ENCODE measurements around the gene SLC25A47.
A peak's percentile ranks its signal among the peaks of the same experiment; 100 is the strongest.

SLC25A47 gene

GRCh38 chr14:100348784-100349685, 25.9 kb downstream of the SLC25A47 start:
- DNase-seq: no peak

- DNase-seq: no peak
Observed at GRCh38 chr14:100350276-100350926, 27.3 kb downstream of the SLC25A47 start.

GRCh38 chr14:100350986-100351385, 27.8 kb downstream of the SLC25A47 start:
- DNase-seq: no peak

GRCh38 chr14:100358396-100358795, 35.3 kb downstream of the SLC25A47 start:
- DNase-seq: no peak

GRCh38 chr14:100359111-100359510, 36.0 kb downstream of the SLC25A47 start:
- no peak for DNase-seq

- no peak for DNase-seq
Observed at GRCh38 chr14:100359881-100360280, 36.7 kb downstream of the SLC25A47 start.

GRCh38 chr14:100361626-100362025, 38.5 kb downstream of the SLC25A47 start:
- no peak for DNase-seq

- DNase-seq: no peak
Observed at GRCh38 chr14:100362311-100362927, 39.3 kb downstream of the SLC25A47 start.

GRCh38 chr14:100363053-100363452, 39.9 kb downstream of the SLC25A47 start:
- DNase-seq: no peak

GRCh38 chr14:100364403-100364802, 41.3 kb downstream of the SLC25A47 start:
- no peak for DNase-seq

GRCh38 chr14:100365741-100366140, 42.6 kb downstream of the SLC25A47 start:
- DNase-seq: no peak

- DNase-seq: no peak
Observed at GRCh38 chr14:100369019-100369418, 45.9 kb downstream of the SLC25A47 start.

- no peak for DNase-seq
Observed at GRCh38 chr14:100370003-100370402, 46.9 kb downstream of the SLC25A47 start.

GRCh38 chr14:100371773-100372172, 48.6 kb downstream of the SLC25A47 start:
- DNase-seq: no peak

- no peak for DNase-seq
Observed at GRCh38 chr14:100372357-100373048, 49.4 kb downstream of the SLC25A47 start.

GRCh38 chr14:100374270-100374669, 51.1 kb downstream of the SLC25A47 start:
- DNase-seq: no peak

- no peak for DNase-seq
Observed at GRCh38 chr14:100374876-100375265, 51.7 kb downstream of the SLC25A47 start.

GRCh38 chr14:100375266-100375962, 52.3 kb downstream of the SLC25A47 start:
- DNase-seq: peak; percentile 35

GRCh38 chr14:100375963-100376735, 53.0 kb downstream of the SLC25A47 start, which contains the start of gene WDR25:
WDR25 (plus strand) TSS chr14:100376485.
- DNase-seq: peak; percentile 95

- no peak for DNase-seq
Observed at GRCh38 chr14:100376751-100377171, 53.6 kb downstream of the SLC25A47 start.
